Measurements from ENCODE around the gene FAM9C. TPM values are rescaled to one million over a fixed set of nuclear protein-coding genes. Genes with fewer than 3 reads are reported as not detected.
A peak's percentile ranks its signal among the peaks of the same experiment; 100 is the strongest.

Gene FAM9C
- total RNA-seq, 4 donors from 2014 or later = not detected

- no peak for DNase-seq (ENCODE audit: low spot score in 2 of 2)
- TF ChIP-seq CTCF (IDR thresholded peaks at IDR 0.05) = no peak
- TF ChIP-seq POLR2A (IDR thresholded peaks at IDR 0.05) = no peak
- WGBS, 2 donors = 69 to 76% methylated on average over 7 of the region's 7 CpGs
- H3K4me3 ChIP-seq (ENCODE audit: low read depth, poor library complexity, severe bottlenecking) = no peak overlapping the region
- intact Hi-C loops (cut with DNase I; ENCODE audit: low total_unique reads) = no loop called here
Observed at GRCh38 chrX:13014111-13015096, 30.0 kb downstream of the FAM9C start.

- H3K4me3 ChIP-seq (ENCODE audit: low read depth, poor library complexity, severe bottlenecking) = no peak overlapping the region
Observed at GRCh38 chrX:13013363-13014110, 30.9 kb downstream of the FAM9C start.

DNA sequence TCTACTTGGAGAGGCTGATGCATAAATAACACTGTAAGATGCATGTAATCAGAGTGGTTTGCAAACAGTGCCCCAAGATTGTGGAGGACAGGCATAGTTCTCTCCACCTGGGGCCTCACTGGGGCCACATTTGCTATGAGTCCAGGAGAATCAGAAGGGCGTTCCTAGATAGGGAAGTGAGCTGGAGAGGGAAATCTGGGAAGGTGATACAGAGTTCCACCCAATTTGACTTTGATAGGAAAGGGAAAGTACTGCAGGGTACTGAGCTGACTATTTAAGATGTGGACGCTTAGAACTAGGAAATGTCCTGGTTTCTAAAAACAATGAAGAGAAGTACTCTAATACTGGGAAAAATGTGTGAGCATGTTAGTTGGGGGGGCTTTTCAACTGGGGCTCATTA lies 33.9 kb downstream of the FAM9C start:
- 71 to 90% methylated on average over 2 of the region's 2 CpGs for WGBS, 2 donors
- TF ChIP-seq POLR2A (IDR thresholded peaks at IDR 0.05) (no peak), CTCF (IDR thresholded peaks at IDR 0.05) (no peak)
- H3K4me3 ChIP-seq (ENCODE audit: low read depth, poor library complexity, severe bottlenecking) = no peak overlapping the region
- no peak for DNase-seq (ENCODE audit: low spot score in 2 of 2)
- intact Hi-C loops (cut with DNase I; ENCODE audit: low total_unique reads) = no loop called here

More at GRCh38 chrX:13013363-13014110, 30.9 kb downstream of the FAM9C start:
- TF ChIP-seq POLR2A (IDR thresholded peaks at IDR 0.05) (no peak), CTCF (IDR thresholded peaks at IDR 0.05) (no peak)
- WGBS, 2 donors = 46 to 58% methylated on average over 8 of the region's 8 CpGs
- peak in 1 of 2 donors; percentile 34 for DNase-seq (ENCODE audit: low spot score in 2 of 2)
- intact Hi-C loops (cut with DNase I; ENCODE audit: low total_unique reads) = no loop called here

DNA sequence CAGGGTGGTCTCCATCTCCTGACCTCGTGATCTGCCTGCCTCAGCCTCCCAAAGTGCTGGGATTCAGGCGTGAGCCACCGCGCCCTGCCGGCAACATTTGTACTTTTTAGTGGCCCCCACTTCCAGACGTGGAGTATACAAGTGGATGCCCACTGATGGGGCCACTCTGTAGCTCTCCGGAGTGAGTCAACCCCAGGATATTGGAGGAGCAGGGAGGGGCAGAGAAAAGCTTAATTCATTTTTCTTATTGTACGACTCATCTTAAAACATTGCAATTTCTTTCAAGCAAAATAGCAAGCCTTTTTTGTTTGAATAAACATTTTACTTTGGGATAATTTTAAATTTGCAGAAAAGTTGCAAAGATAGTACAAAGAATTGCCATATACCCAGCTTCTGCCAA lies 34.6 kb downstream of the FAM9C start:
- WGBS, 2 donors = 83 to 90% methylated on average over 8 of the region's 8 CpGs
- no peak for DNase-seq (ENCODE audit: low spot score in 2 of 2)
- TF ChIP-seq CTCF (IDR thresholded peaks at IDR 0.05) = no peak
- no peak for TF ChIP-seq POLR2A (IDR thresholded peaks at IDR 0.05)
- no peak overlapping the region for H3K4me3 ChIP-seq (ENCODE audit: low read depth, poor library complexity, severe bottlenecking)
- intact Hi-C loops (cut with DNase I; ENCODE audit: low total_unique reads) = no loop called here

GRCh38 chrX:13009273-13009672 lies 35.1 kb downstream of the FAM9C start:
- no peak for DNase-seq (ENCODE audit: low spot score in 2 of 2)
- 24 to 42% methylated on average over 3 of the region's 3 CpGs for WGBS, 2 donors
- no peak overlapping the region for H3K4me3 ChIP-seq (ENCODE audit: low read depth, poor library complexity, severe bottlenecking)
- no peak for TF ChIP-seq CTCF (IDR thresholded peaks at IDR 0.05)
- TF ChIP-seq POLR2A (IDR thresholded peaks at IDR 0.05) = no peak
- intact Hi-C loops (cut with DNase I; ENCODE audit: low total_unique reads) = no loop called here
